ENCODE results near the gene STAU1.
"Not testable (repeated sequence)": the region's sequence is repeated elsewhere in the genome, so short reads cannot be mapped to it uniquely, and the experiment has no call there.

The STAU1 gene

DNA sequence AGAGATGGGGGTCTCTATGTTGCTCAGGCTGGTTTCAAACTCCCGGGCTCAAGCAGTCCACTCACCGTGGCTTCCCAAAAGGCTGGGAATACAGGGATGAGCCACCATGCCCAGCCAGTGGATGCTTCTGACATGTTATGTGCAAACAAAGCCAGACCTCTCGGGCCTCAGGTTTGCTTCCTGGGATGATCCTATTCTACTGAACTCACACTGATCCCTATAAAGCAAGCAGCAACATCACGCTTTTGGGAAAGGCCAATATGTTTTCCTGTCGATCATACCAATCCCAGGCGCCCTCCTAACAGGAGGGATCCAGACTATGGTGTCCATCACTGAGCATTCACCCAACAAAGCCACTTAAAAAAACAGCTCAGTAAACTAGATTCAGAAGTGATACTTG, 81.8 kb downstream of the STAU1 start:
- in situ Hi-C loops (cut with HindIII; ENCODE audit: low sequenced_read_pairs), result no loop called here
- TF ChIP-seq, protein P1, sequence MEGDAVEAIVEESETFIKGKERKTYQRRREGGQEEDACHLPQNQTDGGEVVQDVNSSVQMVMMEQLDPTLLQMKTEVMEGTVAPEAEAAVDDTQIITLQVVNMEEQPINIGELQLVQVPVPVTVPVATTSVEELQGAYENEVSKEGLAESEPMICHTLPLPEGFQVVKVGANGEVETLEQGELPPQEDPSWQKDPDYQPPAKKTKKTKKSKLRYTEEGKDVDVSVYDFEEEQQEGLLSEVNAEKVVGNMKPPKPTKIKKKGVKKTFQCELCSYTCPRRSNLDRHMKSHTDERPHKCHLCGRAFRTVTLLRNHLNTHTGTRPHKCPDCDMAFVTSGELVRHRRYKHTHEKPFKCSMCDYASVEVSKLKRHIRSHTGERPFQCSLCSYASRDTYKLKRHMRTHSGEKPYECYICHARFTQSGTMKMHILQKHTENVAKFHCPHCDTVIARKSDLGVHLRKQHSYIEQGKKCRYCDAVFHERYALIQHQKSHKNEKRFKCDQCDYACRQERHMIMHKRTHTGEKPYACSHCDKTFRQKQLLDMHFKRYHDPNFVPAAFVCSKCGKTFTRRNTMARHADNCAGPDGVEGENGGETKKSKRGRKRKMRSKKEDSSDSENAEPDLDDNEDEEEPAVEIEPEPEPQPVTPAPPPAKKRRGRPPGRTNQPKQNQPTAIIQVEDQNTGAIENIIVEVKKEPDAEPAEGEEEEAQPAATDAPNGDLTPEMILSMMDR (IDR thresholded peaks at IDR 0.05; ENCODE audit: low read depth, low read length), result no peak
- DNase-seq (ENCODE audit: low read depth, low spot score), result no peak
- no peak overlapping the region for H3K4me3 ChIP-seq (ENCODE audit: low read depth, low read length)

DNA sequence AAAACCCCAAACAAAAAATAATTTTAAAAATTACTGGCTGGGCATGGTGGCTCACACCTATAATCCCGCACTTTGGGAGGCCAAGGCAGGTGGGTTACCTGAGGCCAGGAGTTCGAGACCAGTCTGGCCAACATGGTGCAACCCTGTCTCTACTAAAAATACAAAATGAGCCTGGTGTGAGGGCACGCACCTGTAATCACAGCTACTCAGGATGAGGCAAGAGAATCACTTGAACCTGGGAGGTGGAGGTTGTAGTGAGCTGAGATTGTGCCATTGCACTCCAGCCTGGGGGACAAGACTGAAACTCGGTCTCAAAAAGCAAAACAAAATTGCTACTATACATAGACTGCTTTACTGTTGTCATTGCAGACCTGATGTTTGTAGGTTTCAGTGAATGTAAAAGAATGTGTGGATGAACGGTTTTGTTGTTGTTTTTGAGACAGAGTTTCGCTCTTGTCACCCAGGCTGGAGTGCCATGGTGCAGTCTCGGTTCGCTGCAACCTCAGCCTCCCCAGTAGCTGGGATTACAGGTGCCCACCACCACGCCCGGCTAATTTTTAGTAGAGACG, 83.1 kb downstream of the STAU1 start:
- H3K4me3 ChIP-seq (ENCODE audit: low read depth, low read length); in situ Hi-C loops (cut with HindIII; ENCODE audit: low sequenced_read_pairs); DNase-seq (ENCODE audit: low read depth, low spot score): not testable (repeated sequence)

DNA sequence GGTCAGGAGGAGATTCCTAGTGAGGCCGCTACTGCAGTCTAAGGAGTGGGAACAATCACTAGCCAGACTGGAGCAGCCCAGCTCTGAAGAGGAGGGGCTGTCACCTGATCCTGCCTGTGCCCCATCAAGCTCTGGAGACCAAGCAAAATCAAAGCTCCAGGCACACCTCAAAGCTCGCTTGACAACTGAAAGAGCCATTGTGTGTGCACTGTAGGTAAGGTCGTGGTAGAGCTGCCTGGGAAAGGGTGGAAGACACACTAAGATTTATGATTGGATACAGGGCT, 83.8 kb downstream of the STAU1 start:
- DNase-seq (ENCODE audit: low read depth, low spot score), result no peak
- in situ Hi-C loops (cut with HindIII; ENCODE audit: low sequenced_read_pairs), result no loop called here
- H3K4me3 ChIP-seq (ENCODE audit: low read depth, low read length), result no peak overlapping the region
- TF ChIP-seq, protein P1 (IDR thresholded peaks at IDR 0.05; ENCODE audit: low read depth, low read length), result no peak

DNA sequence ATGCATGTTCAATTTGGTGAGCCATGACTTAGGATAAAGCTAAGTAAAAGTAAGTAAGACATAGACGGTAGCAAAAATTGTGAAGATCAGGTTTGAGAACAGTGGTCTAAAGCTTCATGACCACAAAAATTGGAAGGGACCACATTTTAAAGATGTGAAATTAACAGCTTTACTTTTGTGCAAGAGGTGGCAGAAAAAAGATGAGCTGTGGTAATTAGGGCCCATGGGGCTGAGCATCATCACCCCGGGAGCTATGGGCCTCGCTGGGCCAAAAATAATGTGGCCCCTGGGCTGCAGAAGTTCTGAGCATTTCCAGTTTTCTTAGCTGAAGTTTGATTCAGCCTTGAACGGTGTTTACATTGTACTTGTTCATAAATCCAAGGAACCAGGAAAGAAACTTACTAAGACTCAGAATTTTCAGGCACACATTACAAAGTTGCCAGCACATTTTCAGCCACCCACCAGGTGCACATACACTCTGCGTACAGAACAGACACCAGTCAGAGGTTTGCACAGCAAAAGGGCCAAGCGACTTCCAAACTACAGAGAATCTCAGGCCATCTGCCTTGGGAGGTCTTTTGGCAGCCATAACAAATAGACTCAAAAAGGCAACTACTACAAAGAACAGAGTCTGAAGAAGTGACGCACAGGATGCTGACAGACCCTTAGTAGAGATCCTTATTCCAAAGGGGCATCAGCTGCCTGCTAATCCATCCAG, 84.3 kb downstream of the STAU1 start:
- in situ Hi-C loops (cut with HindIII; ENCODE audit: low sequenced_read_pairs), result no loop called here
- no peak for DNase-seq (ENCODE audit: low read depth, low spot score)
- TF ChIP-seq, protein P1 (IDR thresholded peaks at IDR 0.05; ENCODE audit: low read depth, low read length), result no peak
- no peak overlapping the region for H3K4me3 ChIP-seq (ENCODE audit: low read depth, low read length)

DNA sequence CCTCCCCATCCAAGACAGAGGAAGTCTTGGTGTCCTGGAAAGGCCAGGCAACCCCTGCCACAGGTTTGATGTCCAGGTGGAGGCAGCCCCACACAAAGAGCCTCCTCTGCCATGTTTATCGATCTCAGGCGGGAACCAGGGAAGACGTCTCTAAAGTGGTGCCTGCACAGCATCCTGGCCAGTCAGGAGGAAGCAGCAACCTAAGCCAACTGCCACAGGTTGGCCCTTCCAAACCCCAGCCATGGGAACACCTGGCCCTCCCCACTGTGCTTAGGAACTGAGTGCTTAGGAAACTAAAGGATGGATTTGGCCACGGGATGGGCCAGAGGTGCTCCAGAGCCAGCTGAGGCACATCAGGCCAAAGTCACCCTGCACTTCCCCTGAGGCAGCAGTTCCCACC, 85.1 kb downstream of the STAU1 start:
- DNase-seq (ENCODE audit: low read depth, low spot score), result no peak
- TF ChIP-seq, protein P1 (IDR thresholded peaks at IDR 0.05; ENCODE audit: low read depth, low read length), result no peak
- no peak overlapping the region for H3K4me3 ChIP-seq (ENCODE audit: low read depth, low read length)
- in situ Hi-C loops (cut with HindIII; ENCODE audit: low sequenced_read_pairs), result no loop called here

DNA sequence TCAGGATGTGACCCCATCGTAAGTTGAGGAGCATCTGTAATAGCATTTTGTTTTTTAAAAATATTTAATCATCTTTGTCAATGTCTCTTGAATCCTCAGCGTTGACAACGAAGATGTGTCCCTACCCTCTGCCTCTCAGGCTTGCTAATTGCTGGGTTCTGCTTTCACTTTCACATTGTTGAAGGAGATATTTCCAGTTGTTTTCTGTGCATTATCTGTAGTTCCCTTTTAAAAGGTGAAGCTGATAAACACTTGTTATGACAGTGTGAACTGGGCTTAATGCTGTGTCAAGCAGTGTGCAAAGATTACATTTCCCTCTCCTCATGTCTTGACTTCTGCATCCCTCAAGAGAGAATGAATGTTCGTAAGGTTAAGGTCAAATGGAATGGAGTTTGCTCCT, 87.2 kb downstream of the STAU1 start:
- H3K4me3 ChIP-seq (ENCODE audit: low read depth, low read length), result no peak overlapping the region
- TF ChIP-seq, protein P1 (IDR thresholded peaks at IDR 0.05; ENCODE audit: low read depth, low read length), result no peak
- in situ Hi-C loops (cut with HindIII; ENCODE audit: low sequenced_read_pairs), result no loop called here
- DNase-seq (ENCODE audit: low read depth, low spot score), result no peak

DNA sequence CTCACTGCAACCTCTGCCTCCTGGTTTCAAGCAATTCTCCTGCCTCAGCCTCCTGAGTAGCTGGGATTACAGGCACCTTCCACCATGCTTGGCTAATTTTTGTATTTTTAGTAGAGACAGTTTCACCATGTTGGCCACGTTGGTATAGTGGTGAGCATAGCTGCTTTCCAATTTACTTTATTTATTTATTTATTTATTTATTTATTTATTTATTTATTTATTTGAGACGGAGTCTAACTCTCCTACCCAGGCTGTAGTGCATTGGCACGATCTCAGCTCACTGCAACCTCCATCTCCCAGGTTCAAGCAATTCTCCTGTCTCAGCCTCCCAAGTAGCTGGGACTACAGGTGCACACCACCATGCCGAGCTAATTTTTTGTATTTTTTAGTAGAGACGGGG, 87.8 kb downstream of the STAU1 start:
- H3K4me3 ChIP-seq (ENCODE audit: low read depth, low read length); DNase-seq (ENCODE audit: low read depth, low spot score); in situ Hi-C loops (cut with HindIII; ENCODE audit: low sequenced_read_pairs): not testable (repeated sequence)

DNA sequence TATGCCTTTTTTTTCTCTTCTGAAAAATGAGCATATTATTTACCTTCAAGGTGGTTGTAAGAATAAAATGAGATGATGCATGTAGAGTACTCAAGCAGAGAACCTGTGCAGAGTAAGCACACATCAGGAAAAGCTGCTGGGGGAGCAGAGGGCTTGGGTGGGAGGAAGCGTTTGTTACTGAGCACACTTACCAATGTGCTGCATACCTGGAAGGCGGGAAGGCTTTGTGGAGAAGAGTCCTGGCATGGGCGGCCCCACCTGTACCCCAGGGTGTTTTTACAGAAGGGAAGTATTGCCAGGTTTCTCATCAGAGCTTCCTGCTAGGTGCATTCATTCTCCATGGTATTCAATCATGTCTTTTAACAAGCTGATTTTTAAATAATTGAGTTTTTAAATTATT, 89.1 kb downstream of the STAU1 start:
- in situ Hi-C loops (cut with HindIII; ENCODE audit: low sequenced_read_pairs), result no loop called here
- TF ChIP-seq, protein P1 (IDR thresholded peaks at IDR 0.05; ENCODE audit: low read depth, low read length), result no peak

More for the DNA sequence above, 89.1 kb downstream of the STAU1 start:
- DNase-seq (ENCODE audit: low read depth, low spot score), result no peak
- H3K4me3 ChIP-seq (ENCODE audit: low read depth, low read length), result no peak overlapping the region
